ENCODE data around the gene P2RX1.

P2RX1 gene

DNA sequence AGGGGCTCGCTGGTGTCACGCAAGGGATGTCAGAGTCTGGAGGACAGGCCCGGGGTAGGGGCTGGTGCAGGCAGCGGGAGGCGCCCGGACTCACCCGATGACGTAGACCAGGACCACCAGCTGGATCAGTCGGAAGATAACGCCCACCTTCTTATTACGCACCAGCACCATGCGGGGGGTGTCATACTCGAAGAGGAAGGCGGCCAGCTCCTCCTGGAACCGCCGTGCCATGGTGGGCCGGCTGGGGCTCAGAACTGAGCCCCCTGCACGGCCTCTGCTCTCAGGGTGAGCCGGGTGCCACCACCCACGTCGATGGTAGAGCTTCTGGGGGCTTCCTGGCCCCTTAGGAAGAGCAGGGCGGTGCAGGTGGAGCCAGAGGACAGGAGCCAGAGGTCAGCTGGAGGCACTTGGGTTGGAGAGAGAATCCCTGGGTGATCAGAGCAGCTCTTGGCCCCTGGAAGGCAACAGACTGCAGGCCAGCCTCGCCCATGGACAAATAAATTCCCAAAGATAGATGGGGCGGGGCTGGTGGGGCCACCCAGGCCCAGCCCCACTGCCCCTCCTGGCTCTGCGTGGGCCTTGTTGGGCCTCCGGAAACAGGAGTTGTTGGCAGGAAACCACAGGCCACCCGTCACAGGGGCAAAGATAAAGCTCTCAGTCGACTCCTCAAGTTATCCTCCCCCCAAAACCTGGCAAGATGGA lies at the start of gene P2RX1:
P2RX1 (minus strand) TSS at position 471 of the 702 bp plus-strand sequence; CDS start at position 231, 240 bp downstream.
- peak; percentile 25 for DNase-seq

DNA sequence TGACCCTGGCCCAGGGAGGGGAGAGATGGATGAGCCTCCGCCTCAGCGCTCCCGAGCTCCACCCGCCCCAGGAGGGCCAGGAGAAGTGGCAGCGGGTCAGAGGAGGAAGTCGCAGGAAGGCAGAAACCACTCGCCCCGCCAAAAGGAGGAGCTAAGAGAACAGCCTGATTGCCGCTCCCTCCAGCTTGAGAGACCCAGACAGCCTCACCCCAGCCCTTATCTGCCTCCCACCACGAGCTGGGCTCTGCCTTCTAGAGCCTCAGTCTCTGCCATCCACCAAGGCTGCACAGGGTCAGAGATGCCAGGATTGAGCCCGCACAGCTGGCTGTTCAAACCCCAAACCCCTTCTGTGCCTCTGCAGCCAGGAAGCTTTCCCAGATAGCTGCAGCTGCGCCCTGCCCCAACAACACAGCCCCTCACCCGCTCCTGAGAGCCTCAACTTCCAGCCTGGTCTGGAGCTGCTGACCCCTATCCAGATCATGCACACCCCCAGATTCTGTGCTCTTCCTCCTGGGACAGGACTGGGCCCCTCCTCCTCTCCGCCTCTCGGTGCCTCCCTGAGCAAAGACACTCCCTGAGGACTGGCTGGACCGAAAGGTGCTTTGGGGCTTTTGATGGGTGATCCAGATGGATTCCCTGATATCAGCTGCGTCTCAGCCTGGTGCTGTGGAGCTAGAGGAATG lies 49.0 kb upstream of the P2RX1 start:
- peak; percentile 69 for DNase-seq

DNA sequence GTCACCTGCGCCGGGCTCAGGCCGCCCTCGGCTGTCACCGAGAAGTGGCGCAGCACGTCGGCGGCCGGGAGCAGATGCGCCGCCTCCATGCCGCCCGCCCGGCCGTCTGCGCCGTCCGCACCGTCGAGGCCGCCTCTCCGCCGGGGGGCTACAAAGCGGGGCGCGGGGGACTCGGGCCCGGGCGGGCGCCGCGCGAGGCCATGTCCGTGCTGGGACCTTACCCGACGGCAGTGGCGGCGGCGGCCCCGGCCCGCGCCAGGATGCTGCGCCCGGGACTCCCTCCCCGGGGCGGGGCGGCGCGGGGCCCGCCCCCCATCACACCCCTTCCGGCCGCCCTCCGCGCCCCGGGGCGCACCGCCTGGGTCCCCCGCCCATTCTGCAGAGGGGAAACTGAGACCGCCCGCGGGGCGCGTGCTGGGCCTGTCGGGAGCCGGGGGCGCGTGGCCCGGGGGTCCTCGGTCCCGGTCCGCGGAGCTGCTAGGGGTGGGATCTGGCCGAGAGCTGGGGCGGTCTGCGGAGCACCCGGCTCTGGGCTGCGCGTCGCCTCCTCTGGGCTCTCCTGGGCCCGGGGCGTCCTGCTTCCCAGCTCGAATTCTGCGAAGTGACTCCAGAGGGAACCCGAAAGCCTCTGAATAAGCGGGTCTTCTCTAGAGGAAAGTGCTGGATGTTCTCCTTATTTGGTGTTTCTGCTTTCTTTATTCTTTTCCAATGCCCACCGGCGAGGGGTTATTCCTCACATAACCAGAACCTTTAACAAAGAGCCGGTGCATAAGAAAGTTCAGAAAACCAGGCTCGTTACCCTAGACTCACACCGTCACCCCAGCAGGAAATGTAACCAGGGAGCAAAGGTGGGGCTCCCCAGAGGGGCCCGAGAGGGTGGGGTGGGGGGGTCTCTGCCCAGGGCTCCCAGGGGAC lies 48.2 kb upstream of the P2RX1 start, which contains the start of gene ATP2A3:
ATP2A3 (minus strand) TSS at position 235 of the 915 bp plus-strand sequence; CDS start at position 89, 146 bp downstream.
- peak; percentile 51 for DNase-seq

- peak; percentile 64 for DNase-seq
Observed at GRCh38 chr17:3963237-3964201, 47.3 kb upstream of the P2RX1 start.

GRCh38 chr17:3962965-3963236 lies 46.6 kb upstream of the P2RX1 start:
- DNase-seq = no peak

GRCh38 chr17:3962217-3962964 lies 46.1 kb upstream of the P2RX1 start:
- DNase-seq = no peak

DNA sequence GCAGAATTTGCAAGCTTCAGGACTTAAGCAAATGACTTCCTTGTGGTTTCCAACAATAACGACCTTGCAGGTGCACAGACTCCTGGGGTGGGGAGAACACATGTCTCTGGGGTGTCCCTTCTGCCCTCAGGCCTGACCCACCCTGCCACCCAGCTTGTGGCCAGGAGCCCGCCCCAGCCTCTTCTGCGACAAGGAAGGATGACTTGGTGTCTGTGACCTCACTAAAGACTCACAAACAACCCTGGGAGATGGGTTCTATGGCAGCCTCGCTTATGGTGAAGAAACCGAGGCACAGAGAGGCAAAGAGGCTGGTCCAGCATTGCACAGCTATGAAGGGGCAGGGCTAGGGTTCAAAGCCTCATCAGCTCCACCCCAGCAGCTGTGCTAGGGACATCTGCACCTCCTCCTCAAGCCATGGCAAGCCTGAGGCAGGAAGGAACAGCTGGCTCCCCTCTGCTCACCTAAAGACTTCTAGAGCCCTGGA lies 45.3 kb upstream of the P2RX1 start:
- peak; percentile 56 for DNase-seq

GRCh38 chr17:3960764-3961163 lies 44.5 kb upstream of the P2RX1 start:
- DNase-seq = no peak

DNA sequence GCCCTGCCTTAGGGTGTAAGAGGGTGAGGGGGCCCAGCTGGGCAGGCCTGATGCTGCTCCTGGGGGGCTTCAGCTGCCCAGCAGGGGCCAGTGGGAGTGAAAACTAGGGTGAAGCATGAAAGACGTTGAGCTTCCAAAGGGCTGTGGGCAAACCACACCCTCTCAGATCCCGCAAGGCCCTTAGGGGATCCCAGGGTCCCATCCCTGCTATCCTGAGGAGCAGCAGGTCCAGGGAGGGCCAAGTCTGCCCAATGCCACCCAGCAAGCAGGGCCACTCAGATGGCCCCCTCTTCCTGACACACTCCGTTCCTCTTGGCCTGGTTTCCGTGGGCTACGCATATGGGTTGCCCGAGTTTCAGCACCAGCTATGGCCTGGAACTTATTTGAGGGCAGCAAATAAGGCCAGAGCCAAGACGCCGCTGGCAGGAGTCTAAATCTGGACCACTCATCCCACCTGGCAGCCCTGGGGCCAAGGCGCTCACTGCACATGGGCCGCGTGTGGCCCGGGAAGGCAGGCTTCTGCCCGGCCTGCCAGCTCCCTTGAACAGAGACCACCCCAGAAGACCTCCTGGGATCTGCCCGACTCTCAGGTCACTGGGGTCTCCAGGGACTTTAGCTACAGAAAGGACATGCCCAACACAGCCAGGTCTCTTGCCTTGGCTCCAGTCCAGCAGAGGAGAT lies 43.8 kb upstream of the P2RX1 start:
- no peak for DNase-seq

DNA sequence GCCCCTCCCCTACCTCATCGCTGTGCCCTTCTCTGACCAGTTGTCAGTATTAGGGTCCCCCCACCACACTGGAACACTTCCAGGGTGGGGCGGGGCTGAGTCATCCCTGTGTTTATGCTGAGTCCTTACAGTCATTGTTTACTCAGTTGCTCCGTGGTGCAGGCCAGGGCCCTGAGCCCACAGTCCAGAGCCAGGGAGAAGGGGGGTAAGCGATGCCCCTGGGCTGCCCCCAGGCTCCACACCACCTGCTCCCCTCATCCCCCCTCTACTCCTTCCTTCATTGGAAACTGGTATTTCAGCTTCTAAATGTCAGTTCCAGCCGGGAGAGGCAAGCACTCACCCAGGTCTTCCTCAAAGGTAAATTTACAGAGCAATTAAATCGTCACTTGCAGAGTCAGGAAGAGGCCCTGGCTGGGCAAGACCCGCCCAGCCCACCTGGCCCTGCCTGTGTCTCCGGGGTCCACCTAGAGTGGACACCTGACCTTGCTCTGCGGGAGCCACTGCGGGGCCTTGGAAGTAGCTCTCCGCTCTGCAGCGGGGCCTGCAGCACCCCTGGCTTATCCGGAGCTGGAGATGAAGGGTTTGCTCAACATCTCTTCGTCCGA lies 43.1 kb upstream of the P2RX1 start:
- DNase-seq = no peak

DNA sequence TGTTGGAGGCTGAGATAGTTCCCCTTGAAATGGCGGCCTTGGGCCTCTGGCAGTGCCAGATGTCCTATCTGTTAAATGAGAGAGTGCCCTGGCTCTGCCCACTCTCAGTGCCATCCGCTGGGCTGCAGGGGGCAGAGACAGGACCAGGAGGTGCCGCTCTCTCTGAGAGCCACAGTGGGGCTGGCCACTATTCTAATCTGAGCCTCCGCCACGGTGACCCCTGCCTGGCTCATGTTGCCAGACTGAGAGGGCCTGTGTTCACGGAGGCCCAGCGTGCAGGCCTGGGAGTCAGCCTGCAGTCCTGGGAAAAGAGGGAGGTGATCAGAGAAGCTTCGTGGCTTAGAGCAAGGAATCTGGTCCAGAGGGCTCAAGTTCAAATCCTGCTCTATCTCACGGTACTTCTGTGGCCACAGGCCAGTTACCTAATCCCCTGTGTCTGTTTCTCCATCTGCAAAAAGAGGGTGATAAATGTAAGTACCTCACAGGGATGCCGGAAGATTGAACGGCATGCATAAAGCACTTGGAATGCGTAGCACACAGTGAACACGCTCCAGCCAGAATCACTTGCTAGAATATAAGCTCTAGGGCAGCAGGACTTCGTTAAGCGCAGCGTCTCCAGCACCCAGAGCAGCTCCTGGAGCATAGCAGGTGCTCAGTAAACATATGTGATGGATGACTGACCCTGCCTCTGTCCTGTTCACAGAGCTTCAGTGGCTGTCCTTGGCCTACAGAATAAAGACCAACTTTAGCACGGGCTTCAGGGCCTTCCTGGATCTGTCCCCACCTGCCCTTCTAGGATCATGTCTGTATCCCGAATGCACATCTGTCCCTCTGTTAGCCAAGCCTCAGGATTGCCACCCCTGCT lies 41.7 kb upstream of the P2RX1 start:
- DNase-seq = no peak

DNA sequence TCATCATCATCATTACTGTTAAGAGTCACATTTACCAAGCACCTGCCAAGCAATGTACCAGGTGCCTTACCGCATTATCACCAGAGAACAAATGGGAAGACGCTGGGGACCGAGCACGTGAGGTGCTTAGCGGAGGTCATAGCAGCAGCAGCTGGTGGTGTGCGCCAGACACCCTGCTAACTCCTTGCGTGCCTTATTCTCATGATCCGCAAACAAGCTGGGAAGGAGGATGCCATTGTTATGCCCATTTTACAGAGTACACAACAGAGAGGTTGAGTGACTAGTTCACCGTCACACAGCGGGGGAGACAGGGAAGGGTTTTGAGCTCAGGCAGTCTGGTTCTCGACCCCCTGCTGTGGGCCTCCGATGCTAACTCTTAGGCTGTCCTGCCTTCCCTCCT lies 40.7 kb upstream of the P2RX1 start:
- DNase-seq = no peak

- no peak for DNase-seq
Observed at GRCh38 chr17:3956327-3956957, 40.2 kb upstream of the P2RX1 start.

DNA sequence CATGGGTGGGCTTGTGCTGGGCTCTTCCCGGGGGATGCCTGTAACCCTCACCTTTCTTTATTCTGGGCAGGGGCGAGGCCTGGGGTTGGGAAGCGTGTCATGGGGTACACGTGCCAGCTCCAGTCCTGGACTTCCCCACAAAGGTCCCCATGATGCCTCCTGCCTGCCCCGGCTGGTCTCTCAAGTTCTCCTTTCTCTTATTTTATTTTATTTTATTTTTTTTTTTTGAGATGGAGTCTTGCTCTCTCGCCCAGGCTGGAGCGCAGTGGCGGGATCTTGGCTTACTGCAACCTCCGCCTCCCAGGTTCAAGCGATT lies 39.4 kb upstream of the P2RX1 start:
- DNase-seq = no peak

GRCh38 chr17:3954976-3955672 lies 38.9 kb upstream of the P2RX1 start:
- no peak for DNase-seq

DNA sequence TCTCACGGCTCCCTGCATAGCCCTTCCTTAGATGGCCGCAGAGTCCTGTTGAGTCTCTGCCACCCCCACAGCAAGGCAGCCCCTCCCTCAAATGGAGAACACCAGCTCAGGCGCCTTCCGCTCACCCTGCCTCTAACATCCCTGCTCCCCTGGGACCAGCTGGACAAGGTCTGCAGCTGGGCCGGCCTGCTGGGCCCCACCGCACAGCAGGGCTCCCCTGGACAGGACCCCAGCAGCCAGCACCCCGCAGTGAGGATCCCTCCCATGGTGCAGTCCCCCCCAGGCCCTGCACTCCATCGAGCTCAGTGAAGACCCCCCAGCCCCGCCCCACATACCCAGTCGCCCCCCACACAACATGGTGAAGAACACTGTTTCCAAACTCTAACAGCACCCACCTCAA lies 37.8 kb upstream of the P2RX1 start:
- no peak for DNase-seq

DNA sequence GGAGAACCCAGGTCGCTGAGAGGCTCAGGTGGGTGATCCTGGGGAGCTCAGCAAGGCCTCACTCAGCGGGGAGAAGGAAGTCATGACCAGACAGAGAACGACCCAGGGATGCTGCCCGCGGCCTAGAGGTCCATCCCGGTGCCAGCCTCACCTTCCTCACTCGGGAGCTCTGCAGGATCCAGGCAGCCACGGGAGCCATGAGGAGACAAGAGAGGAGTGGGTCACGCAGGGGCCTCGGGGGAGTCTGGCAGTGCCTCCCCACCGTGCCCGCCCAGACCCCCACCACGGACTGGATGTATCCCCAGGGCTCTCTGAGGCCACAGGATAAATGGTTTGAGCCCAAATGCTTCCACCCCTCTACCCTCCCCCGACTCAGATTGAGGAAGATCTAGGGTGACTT lies 37.3 kb upstream of the P2RX1 start:
- DNase-seq = no peak

DNA sequence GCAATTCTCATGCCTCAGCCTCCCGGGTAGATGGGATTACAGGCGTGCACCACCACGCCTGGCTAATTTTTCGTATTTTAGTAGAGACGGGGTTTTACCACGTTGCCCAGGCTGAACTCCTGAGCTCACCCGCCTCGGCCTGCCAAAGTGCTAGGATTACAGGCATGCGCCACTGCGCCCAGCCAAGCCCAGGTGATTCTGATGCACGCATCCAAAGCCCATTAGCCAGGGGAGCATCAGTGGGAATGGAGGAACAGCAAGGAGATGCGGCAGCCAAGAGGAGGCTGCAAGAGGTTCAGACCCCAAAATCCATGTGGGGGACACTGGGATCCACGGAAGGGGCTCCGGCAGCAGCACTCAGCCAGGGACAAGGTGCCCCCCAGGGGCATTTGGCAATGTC lies 35.9 kb upstream of the P2RX1 start:
- no peak for DNase-seq

DNA sequence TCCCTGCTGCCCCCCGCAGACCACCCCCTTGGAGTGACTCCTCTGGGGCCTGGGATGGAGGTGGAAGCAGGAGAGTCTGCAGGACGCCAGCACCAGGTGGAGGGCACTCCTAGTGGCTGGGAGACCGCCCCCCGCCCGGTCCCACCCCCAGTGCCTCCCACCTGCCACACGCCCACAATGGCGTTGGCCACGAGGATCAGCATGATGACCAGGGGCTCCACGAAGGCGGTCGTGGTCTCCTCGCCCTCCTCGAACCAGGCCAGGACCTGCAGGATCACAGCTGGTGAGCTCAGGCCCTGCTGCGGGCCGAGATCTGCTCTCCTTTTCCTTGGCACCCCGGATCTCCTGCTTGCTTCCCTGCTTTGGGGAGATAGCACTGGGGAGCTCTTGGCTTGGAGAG lies 35.2 kb upstream of the P2RX1 start:
- no peak for DNase-seq

Measured in CD4-positive, alpha-beta T cell treated with Interleukin-4 for 4 hours (primary cell).